ENCODE measurements around the gene NPFFR2.
"Not testable (repeated sequence)": the region's sequence is repeated elsewhere in the genome, so short reads cannot be mapped to it uniquely, and the experiment has no call there.

Gene NPFFR2

GRCh38 chr4:72112514-72113156, 80.8 kb downstream of the NPFFR2 start:
- DNase-seq: no peak

- no peak for DNase-seq
Observed at GRCh38 chr4:72118017-72118416, 86.2 kb downstream of the NPFFR2 start.

- DNase-seq: no peak
Observed at GRCh38 chr4:72119946-72120345, 88.1 kb downstream of the NPFFR2 start.

- no peak for DNase-seq
Observed at GRCh38 chr4:72128741-72129140, 96.9 kb downstream of the NPFFR2 start.

- DNase-seq: no peak
Observed at GRCh38 chr4:72136429-72136828, 104.6 kb downstream of the NPFFR2 start.

- not testable (repeated sequence) for DNase-seq
Observed at GRCh38 chr4:72139997-72140396, 108.2 kb downstream of the NPFFR2 start.

GRCh38 chr4:72144241-72144640, 112.4 kb downstream of the NPFFR2 start:
- no peak for DNase-seq

GRCh38 chr4:72152731-72153130, 120.9 kb downstream of the NPFFR2 start:
- no peak for DNase-seq

- not testable (repeated sequence) for DNase-seq
Observed at GRCh38 chr4:72153634-72154033, 121.8 kb downstream of the NPFFR2 start.

GRCh38 chr4:72169285-72169684, 137.5 kb downstream of the NPFFR2 start:
- not testable (repeated sequence) for DNase-seq

GRCh38 chr4:72169861-72170260, 138.1 kb downstream of the NPFFR2 start:
- DNase-seq: no peak

- no peak for DNase-seq
Observed at GRCh38 chr4:72171761-72172160, 140.0 kb downstream of the NPFFR2 start.

- DNase-seq: no peak
Observed at GRCh38 chr4:72179342-72179741, 147.5 kb downstream of the NPFFR2 start.

GRCh38 chr4:72186714-72187113, 154.9 kb downstream of the NPFFR2 start:
- no peak for DNase-seq

GRCh38 chr4:72194046-72194445, 162.2 kb downstream of the NPFFR2 start:
- DNase-seq: no peak

- DNase-seq: no peak
Observed at GRCh38 chr4:72194453-72194852, 162.7 kb downstream of the NPFFR2 start.
